Stimulated activated CD8-positive, alpha-beta memory T cell treated with anti-CD3 and anti-CD28 coated beads, Interleukin-7, amount 100 ng/mL, for 1 hour (primary cell): Measurements from ENCODE around the gene FOXE1.
A peak's percentile ranks its signal among the peaks of the same experiment; 100 is the strongest.

Source experiments
- DNase-seq, 2 donors: peaks; one replicate each; pipeline ENCODE4 v3.0.0-alpha.2; 2020; ENCODE audit warnings: low read depth in 2 of 2

FOXE1 gene

DNA sequence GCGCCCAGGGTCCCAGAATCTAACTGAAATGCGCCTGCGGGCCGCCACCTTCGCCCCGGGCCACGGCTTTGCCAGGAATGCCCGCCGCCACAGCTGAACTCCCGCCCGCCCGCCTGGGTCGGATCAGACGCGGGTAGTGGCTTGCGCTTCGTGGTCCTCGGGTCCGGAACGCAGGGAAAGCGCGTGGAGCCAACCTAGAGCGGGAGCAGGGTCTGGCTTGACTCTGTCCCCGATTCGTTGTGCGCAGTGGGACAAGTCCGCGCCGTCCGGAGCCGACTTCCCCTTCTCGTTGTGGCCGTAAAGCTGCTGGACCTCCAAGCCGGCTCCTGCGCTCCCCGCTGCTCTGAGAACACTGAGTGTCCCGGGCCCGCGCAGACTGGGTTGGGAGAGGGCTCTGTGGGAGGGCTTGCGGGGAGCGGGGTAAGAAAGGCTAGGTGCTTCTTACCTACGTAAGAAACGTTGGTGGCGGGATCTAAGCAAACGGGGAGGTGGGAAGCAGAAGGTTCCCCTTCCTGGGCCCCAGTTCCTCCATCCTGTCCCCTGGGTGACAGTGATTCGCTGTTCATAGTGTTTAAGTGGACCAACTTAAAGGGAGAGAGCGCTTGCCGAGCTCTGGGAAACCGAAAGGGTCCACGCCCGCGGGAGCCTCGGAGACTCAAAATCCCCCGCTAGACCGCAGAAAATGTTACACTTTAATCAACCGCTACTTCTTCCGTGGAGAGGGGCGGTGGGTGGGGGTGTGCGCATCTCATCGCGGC is 4.4 kb upstream of the FOXE1 start:
- DNase-seq, result no peak

DNA sequence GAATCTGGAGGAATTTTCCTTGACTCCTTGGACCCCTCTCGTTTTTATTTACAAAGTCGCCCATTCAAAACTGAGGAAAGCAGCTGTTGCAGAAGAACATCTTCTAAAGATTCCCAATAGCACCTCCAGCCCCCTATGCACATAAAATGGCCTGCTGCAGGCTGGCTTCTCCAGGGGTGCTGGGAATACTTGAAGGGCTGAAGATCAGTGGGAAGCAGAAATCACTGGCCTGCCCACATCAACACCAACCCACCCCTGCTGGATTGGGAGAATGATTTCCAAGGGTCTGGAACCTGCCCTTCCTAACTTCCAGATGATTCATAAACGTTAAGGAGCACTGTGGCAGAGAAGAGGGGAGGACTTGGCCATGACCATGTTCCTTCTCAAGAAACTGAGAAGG is 3.0 kb upstream of the FOXE1 start:
- no peak for DNase-seq

DNA sequence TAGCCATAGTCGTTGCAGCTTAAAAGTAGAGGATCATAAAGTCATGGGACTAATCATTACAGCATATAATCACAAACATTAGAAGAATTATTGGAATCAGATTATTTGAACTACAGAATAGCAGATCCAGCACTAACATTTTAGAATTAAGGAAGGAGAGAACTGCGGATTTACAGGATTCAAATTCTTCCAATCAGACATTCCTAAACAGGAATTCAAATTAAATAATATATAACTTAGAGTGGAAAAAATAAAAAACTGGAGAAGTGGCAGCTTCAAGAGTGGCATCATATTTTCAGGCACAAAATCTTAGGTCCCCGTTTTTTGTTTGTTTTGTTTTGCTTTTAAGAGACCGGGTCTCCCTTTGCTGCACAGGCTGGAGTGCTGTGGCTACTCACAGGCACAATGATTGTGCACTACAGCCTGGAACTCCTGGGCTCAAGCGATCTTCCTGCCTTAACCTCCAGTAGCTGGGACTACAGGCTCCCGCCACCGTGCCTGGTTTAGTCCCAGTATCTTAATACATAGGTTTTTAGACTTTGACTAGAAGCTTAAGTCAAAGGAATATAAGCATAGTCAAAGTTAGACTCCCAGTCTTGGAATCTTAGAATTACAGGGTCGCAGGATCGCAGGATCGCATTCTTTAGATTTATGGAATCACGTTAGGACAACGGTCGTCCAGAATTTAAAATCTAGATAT is 2.1 kb upstream of the FOXE1 start:
- DNase-seq, result no peak

DNA sequence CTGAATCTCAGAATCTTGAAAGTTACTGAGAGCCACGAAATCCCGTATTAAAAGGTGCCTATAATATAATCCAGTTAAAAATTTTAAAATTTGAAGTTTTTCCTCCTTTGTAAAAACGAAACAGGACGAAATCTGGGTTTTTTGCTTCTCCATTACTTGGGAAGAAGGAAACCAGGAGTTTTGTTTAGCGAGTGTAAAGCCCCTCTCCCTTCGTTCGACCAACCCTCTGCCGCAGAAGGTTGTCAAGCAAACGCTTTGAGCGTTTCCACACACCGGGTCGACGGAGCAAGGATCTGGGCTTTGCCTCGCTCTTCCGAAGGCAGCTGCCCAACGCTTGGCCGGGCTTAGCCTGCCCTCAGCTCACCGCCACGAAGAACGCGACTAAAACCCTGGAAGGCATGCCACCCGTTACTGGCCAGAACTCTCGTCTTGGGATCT is 1.6 kb upstream of the FOXE1 start:
- DNase-seq, result no peak

DNA sequence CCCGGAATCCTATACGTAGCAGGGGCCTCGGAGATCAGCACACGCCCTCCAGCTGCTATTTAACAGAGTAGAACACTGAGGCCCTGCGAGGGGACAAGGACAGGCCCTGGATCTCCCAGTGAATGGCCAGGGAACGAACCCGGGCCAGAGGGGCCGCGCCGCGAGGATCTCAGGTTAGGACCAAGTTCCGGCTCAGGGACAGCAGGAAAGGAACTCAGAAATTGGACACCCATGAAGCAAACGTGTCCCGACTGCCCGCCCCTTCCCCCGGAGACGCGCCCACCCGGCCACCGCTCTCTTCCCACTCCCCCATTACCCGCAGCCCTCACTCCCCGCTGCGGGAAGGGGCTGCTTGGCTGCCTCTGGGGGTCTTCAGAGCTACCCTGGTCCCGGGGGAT is 1.0 kb upstream of the FOXE1 start:
- no peak for DNase-seq

DNA sequence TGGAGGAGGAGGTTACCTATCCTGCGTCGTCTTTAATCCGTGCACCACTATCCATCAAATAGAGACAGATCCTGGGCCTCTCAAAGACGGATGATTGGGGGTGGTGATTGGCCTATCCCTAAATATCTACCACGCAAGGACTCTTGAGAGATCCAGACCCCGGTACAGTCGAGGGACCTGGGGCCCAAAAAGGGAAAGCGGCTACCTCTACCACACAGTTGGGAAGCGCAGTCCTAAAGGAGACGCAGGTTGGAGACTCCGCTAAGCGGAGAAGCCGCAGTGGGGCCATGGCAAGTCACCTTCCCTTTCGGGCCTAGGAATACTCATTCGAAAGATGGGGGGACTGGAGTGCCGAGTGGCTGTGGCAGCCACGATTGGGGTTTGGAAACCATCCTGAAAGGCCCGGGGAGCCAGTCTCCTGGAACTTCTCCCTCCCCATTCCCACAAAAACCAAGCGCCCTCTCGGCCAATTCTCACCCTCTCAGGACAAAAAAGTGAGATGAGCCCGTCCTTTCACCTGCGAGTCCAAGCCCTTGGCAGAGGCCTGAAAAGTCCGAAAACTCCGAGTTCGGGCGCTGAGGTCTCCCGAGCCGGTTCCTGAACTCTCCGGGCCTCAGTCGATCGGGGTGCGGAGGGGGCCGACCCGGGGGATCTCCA is 499 bp upstream of the FOXE1 start:
- DNase-seq, result no peak

DNA sequence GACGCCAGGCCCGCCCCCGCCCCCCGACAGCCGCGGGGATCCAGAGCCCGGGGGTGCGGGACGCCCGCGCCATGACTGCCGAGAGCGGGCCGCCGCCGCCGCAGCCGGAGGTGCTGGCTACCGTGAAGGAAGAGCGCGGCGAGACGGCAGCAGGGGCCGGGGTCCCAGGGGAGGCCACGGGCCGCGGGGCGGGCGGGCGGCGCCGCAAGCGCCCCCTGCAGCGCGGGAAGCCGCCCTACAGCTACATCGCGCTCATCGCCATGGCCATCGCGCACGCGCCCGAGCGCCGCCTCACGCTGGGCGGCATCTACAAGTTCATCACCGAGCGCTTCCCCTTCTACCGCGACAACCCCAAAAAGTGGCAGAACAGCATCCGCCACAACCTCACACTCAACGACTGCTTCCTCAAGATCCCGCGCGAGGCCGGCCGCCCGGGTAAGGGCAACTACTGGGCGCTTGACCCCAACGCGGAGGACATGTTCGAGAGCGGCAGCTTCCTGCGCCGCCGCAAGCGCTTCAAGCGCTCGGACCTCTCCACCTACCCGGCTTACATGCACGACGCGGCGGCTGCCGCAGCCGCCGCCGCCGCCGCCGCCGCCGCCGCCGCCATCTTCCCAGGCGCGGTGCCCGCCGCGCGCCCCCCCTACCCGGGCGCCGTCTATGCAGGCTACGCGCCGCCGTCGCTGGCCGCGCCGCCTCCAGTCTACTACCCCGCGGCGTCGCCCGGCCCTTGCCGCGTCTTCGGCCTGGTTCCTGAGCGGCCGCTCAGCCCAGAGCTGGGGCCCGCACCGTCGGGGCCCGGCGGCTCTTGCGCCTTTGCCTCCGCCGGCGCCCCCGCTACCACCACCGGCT is 1.0 kb downstream of the FOXE1 start:
- DNase-seq, result peak in 1 of 2 donors; percentile 17

DNA sequence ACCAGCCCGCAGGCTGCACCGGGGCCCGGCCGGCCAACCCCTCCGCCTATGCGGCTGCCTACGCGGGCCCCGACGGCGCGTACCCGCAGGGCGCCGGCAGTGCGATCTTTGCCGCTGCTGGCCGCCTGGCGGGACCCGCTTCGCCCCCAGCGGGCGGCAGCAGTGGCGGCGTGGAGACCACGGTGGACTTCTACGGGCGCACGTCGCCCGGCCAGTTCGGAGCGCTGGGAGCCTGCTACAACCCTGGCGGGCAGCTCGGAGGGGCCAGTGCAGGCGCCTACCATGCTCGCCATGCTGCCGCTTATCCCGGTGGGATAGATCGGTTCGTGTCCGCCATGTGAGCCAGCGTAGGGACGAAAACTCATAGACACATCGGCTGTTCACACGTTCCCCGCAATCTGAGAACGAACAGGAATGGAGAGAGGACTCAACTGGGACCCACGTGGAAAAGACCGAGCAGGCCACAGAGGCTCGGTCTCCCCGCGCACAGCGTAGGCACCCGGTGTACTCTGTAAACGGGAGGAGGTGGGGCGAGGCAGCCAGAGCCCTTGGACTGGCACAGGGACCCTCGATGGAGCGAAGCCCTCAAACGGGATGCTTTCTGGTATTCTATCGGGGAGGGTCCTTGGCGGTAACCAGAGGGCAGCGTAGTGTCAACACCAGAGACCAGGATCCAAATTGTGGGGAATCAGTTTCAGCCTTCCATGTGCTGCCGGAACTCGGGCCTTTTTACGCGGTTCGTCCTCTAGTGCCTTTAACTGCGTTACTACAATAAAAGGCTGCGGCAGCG is 1.9 kb downstream of the FOXE1 start:
- no peak for DNase-seq

DNA sequence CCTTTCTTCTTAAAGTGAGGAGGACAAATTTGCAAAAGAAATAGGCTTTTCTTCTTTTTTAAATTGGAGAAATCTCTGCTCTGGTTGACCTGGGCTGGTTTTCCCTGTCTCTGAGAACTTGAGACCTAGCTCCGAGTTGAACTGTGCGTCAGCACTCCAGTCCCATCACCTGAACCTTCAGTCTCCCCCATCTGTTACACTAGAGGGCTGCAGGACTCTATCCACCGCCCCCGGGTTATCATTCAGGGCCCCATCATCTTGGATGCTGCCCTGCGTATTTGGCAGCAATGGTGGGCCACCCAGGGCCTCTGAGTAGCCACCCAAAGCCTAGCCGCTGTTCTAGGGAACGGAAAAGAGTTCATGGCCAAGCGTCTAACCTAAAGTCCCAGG is 2.5 kb downstream of the FOXE1 start:
- DNase-seq, result no peak

DNA sequence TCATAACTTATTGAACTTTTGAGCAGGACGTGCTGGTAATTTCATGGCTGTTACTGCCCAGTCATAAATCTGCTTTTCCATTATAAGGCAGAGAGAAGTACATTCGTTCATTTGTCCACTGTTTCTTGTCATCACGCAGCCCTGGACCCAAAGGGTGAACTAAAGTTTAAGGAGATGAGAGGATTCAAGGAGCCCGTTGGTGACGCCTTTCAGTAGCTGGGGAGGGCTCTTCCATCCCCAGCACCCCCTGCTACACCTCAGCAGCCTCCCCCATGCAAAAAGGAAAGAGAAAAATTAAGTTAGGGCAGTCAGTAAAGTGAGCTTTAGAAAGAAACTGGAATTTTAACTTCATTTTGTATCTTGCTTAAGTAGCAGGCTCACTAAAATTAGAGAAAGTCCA is 2.9 kb downstream of the FOXE1 start:
- no peak for DNase-seq

DNA sequence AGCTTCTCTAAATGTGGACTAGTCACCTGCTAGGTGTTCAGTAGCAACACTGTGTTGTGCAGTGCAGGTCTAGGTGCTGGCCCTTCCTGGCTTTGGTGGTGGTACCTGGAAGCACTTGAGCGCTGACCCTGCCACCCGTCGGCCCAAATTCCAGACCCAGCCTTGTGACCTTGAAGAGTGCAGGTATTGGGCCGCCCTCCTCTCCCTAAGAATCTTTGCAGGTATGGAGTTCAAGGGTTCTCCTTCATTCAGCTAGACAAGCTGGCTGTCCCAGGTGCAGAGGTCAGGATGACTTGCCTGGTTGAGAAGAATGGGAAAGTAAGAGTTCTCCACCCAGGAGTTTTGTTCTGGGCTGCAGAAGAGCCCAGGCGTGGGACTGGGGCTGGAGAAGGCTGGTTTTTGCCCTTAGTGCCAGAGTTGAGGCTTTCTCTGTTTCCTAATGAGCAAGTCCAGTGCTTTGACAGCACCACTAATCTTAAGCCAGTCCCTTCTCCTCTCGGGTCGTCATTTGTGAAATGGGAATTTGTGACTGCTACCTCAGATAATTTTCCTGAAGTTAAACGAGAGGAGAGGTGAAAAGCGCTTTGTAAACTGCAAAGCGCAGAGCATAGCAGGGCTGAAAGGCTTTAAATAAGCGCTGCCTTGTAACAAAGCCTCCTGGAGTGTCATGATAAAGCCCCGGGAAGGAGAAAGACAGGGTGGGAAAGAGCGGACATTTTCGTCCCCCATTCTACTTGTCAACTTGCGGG is 4.0 kb downstream of the FOXE1 start:
- no peak for DNase-seq

DNA sequence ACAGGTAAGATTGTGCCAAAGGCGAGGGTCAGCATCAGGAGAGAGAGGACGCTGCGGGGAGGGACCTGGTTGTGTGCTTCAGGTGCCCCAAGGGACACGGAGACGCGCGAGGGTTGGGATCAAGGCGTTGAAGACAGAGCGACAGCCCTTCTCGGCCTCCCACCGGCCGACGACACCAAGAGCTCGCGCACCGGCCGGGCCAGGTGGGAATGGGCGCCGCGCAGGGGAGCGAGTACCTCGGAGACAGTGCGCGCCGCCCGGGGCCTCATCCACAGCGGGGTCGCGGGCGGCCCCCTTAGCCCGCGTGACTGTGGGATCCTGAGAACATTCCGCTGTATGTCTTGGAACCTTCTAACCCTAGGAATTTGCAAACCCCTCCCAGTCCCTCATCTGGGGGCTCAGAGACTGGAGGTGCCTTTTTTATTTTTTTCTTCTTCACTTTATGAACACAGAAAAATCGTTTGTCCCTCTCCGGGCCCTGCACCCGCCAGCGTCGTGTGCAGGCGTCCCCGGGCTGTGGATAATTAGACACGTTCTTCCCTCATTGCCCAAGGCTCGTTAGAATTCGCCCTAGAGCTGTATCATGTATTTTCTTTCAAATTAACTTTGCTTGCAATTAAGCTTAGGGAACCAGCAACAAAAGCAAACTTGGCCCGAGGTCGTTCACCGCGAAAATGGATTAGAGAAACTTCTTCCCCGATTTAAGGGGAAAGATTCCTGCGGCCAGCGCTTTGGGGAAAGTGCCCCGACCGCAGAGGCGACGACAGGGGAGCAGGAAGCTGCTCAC is 4.8 kb downstream of the FOXE1 start:
- no peak for DNase-seq

DNA sequence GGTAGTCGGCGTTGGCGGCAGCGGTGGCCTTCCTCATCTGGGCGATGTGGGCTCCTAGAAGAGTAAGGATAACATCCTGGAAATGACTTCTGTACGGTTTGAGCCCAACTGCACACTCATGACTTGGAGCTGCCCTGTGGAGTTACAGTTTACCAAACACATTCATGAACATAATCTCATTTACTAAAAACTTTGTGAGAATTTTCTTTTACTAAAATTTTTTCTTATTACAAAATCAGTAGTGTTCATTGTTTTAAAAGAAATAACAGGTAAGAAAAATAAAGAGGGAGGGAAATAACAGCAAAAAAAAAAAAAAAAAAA is 5.3 kb downstream of the FOXE1 start:
- no peak for DNase-seq

DNA sequence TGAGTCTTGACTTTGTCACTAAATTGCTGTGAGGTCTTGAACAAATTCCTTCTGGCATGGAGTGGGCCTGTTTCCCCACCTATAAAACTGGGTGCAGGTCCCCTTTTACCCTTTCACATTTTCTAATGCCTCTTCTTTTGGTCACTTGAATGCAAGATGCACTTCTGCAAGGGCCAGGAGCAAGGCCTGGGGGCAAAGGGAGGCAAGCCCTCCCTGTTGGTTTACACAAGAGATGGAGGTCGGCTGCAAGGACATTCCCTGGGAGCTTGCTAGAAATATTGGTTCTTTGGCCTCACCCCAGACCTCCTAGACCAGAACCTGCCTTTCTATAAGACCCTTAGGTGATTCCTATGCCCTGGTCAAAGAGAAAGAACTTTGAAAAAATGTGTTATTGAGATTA is 5.8 kb downstream of the FOXE1 start:
- DNase-seq, result no peak

DNA sequence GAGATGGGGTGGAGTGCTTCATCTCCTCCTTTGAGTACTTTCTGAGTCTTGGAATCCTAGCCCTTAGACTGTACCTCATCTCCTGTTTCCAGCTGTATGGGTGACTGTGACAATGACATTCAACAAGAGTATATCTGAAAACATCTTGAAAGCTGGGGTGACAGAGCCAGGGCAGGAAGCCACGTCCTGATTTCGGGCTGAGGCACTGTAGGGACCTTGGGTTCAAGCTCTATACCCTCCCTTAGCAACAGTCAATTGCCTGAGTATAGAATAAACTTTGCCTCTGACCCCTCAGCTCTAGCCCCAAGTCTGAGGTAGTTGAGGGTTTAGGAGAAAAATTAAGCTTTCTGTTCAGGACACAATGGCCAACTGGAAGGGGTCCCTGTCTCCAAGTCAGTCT is 6.3 kb downstream of the FOXE1 start:
- no peak for DNase-seq

DNA sequence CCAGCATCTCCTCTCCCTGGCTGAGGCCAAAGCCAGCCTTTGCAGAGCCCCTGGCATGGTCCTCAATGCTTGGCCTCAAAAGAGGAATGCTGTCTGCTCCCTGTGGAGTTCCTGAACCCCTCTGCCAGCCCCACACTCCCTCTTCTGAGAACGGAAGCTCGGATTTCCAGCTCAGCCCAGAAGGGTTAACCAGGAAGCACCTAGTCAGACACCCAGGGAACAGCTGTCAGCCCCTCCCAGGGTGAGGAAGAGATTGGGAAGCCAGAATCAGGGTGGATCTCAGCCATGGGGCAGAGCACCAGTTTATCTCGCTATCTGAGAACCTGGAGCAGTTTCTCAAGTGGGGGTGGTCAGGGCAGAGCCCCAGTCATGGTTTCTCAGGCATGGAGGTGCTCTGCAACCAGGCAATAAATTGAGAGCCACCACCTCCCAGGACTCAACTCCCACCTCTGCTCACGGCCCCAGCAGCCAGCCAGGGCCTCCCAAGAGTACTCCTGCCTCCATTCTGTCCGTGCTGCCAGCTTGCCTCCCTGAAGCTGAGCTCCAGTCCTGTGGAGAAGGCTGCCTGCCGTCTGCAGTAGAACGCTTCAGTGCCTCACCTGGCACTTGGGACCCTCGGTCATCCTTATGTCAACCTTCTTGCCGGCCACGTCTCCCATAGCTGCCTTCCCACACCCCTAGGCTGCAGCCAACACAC is 7.6 kb downstream of the FOXE1 start:
- no peak for DNase-seq

DNA sequence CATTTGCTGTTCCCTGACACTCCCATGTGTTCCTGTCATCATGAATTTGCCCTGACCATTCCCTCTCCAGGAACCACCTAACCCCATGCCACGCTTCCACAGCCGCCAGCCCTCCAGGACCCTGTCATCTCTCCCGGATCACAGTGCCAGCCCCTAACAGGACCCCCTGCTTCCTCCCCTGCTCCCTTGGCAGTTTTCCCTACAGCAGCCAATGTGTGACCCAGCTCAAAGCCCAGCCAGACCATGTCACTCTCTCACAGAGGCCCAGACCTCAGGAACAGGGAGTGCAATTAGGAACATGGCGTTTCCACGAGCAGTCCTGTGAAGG is 8.1 kb downstream of the FOXE1 start:
- no peak for DNase-seq

DNA sequence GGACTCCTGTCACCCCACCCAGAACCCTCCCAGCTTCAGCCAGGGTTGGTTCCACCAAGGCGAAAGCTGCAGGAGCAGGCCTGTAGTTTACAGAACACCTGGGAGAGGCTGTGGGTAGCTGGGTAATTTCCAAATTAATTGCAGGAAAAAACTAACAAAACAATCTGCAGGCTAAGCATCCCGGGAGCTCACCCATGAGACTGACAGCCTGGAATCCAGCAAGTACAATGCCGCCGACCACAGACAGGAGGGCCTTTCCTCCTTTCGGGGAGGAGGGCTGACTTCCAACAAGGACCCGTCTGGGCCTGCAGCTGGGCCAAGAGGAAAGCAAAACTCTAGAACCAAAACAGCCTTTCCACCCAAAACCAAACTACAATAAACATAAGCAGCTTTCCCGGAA is 10.3 kb downstream of the FOXE1 start:
- no peak for DNase-seq

DNA sequence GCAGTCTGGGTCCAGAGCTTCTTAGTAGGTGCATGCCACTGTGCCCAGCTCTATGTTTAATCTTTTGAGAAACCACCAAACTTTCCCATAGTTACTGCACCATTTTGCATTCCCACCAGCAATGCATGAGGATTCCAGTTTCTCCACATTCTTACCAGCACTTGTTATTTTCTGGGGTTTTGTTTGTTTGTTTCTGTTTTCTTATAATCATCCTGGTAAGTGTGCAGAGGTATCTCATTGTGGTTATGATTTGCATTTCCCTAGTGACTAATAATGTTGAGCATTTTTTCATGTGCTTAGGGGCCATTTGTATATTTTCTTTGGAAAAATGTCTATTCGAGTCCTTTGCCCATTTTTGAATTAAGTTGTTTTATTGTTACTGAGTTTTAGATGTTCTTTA is 11.4 kb downstream of the FOXE1 start:
- no peak for DNase-seq

DNA sequence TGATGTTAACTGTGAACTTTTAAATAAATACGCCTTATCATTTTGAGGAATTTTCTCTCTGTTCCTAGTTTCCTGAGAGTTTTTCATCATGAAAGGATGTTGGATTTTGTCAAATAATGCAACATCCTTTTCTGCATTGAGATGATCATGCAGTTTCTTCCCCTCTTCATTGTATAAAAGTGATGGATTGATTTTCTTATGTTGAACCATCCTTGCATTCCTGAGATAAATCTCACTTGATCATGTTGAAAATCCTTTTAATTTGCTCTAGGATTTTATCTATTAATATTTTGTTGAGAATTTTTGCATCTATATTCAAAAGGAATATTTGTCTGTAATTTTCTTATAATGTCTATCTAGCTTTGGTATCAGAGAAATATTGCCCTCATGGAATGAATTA is 13.3 kb downstream of the FOXE1 start:
- DNase-seq, result no peak
